HepG2 (cell line): Measurements from ENCODE around the gene VWCE. TPM values are rescaled to one million over a fixed set of nuclear protein-coding genes. Genes with fewer than 3 reads are reported as not detected.
A peak's percentile ranks its signal among the peaks of the same experiment; 100 is the strongest.

Source experiments
- ATF2 ChIP-seq: sonication (generic); formaldehyde crosslinking; IDR thresholded peaks from 2 replicates; pipeline ENCODE4 v1.4.0; 2020; ENCODE audit warnings: missing genetic modification reagents
- GATA4 ChIP-seq: sonication (generic); IDR thresholded peaks from 2 replicates; pipeline ENCODE4 v1.6.1; 2016; ENCODE audit warnings: antibody characterized with exemption, low read depth, borderline replicate concordance
- GFI1 ChIP-seq: sonication (generic); formaldehyde crosslinking; IDR thresholded peaks from 2 replicates; pipeline ENCODE4 v1.5.0; 2020; ENCODE audit warnings: missing genetic modification reagents, mild to moderate bottlenecking, borderline replicate concordance
- GTF3A ChIP-seq: sonication (generic); formaldehyde crosslinking; conservative IDR thresholded peaks from 2 replicates; pipeline ENCODE4 v1.4.0; 2020; ENCODE audit warnings: mild to moderate bottlenecking, missing genetic modification reagents
- KDM4B ChIP-seq: sonication (generic); formaldehyde crosslinking; IDR thresholded peaks from 2 replicates; pipeline ENCODE4 v1.4.0; 2020; ENCODE audit warnings: missing genetic modification reagents
- KLF11 ChIP-seq: IDR thresholded peaks from 2 replicates; pipeline ENCODE4 v1.6.1; 2016; ENCODE audit warnings: missing compliant biosample characterization
- MED1 ChIP-seq: sonication (generic); formaldehyde crosslinking; IDR thresholded peaks from 2 replicates; pipeline ENCODE4 v1.4.0; 2020; ENCODE audit warnings: missing genetic modification reagents
- MIER3 ChIP-seq: IDR thresholded peaks from 2 replicates; pipeline ENCODE4 v1.6.1; 2016; ENCODE audit warnings: missing compliant biosample characterization, borderline replicate concordance
- MLX ChIP-seq: IDR thresholded peaks from 2 replicates; pipeline ENCODE4 v1.6.1; 2016
- NR2F6 ChIP-seq, 2 experiments: IDR thresholded peaks; 2 replicates each; pipeline ENCODE4 v1.6.1; 2016; ENCODE audit warnings: antibody characterized with exemption in 1 of 2, mild to moderate bottlenecking in 1 of 2
- PAX8 ChIP-seq: sonication (generic); formaldehyde crosslinking; IDR thresholded peaks from 2 replicates; pipeline ENCODE4 v1.8.0; 2022; ENCODE audit warnings: mild to moderate bottlenecking, missing genetic modification reagents, borderline replicate concordance
- POGZ ChIP-seq: sonication (generic); formaldehyde crosslinking; IDR thresholded peaks from 2 replicates; pipeline ENCODE4 v1.4.0; 2020; ENCODE audit warnings: mild to moderate bottlenecking, missing genetic modification reagents
- SATB2 ChIP-seq: sonication (generic); formaldehyde crosslinking; IDR thresholded peaks from 2 replicates; pipeline ENCODE4 v1.5.0; 2020; ENCODE audit warnings: missing genetic modification reagents
- SRF ChIP-seq: IDR thresholded peaks from 2 replicates; pipeline ENCODE4 v1.6.1; 2011; ENCODE audit warnings: mild to moderate bottlenecking, low read depth, low read length, moderate library complexity
- TMF1 ChIP-seq: sonication (generic); formaldehyde crosslinking; IDR thresholded peaks from 2 replicates; pipeline ENCODE4 v1.8.1; 2022; ENCODE audit warnings: low read depth, missing genetic modification reagents
- ZBTB37 ChIP-seq: sonication (generic); formaldehyde crosslinking; IDR thresholded peaks from 2 replicates; pipeline ENCODE4 v1.4.0; 2020; ENCODE audit warnings: mild to moderate bottlenecking, missing genetic modification reagents
- ZFP36 ChIP-seq: fragments of 150-350 bp; IDR thresholded peaks from 2 replicates; pipeline ENCODE4 v1.6.1; 2018; ENCODE audit warnings: borderline replicate concordance, low read length, low read depth; ENCODE audit not compliant: partially characterized antibody
- ZNF678 ChIP-seq: sonication (generic); formaldehyde crosslinking; IDR thresholded peaks from 2 replicates; pipeline ENCODE4 v1.4.0; 2020; ENCODE audit warnings: mild to moderate bottlenecking, missing genetic modification reagents
- ZNF703 ChIP-seq: sonication (generic); formaldehyde crosslinking; IDR thresholded peaks from 2 replicates; pipeline ENCODE4 v1.5.1; 2020; ENCODE audit warnings: missing genetic modification reagents, mild to moderate bottlenecking, moderate library complexity, borderline replicate concordance
- ZNF737 ChIP-seq: sonication (generic); formaldehyde crosslinking; IDR thresholded peaks from 2 replicates; pipeline ENCODE4 v1.5.0; 2020; ENCODE audit warnings: missing genetic modification reagents, mild to moderate bottlenecking, borderline replicate concordance
- ZNF768 ChIP-seq: sonication (generic); formaldehyde crosslinking; IDR thresholded peaks from 2 replicates; pipeline ENCODE4 v1.4.0; 2020; ENCODE audit warnings: missing genetic modification reagents
- ZNF788 ChIP-seq: sonication (generic); formaldehyde crosslinking; IDR thresholded peaks from 2 replicates; pipeline ENCODE4 v1.5.0; 2020; ENCODE audit warnings: mild to moderate bottlenecking, missing genetic modification reagents, borderline replicate concordance
- polyA plus RNA-seq, 8 experiments: library from polyadenylated mRNA; depleted of rRNA in 3 of 8; stranded (reverse) in 7 of 8; unstranded in 1 of 8; fragments of >200 nt; fragmentation: Illumina TruSeq in 4 of 8; extraction: Trizol in 4 of 8; gene quantifications; 2 replicates each; pipeline versions ENCODE4 v1.2.1 to v1.2.3, GENCODE V29; 2011 to 2016; ENCODE audit warnings: low read depth in 4 of 8, missing spikeins in 1 of 8, mixed read lengths in 1 of 8; ENCODE audit not compliant: insufficient read depth in 1 of 8
- total RNA-seq, 5 experiments: library from RNA; depleted of rRNA; stranded (reverse); fragments of >200 nt; fragmentation: Illumina TruSeq; extraction: Trizol; gene quantifications; 2 replicates each; pipeline ENCODE4 v1.2.3, GENCODE V29; 2016; ENCODE audit warnings: low read depth in 1 of 5
- TF ChIP-seq, protein P1 (sequence below): sonication (generic); formaldehyde crosslinking; IDR thresholded peaks from 2 replicates; pipeline ENCODE4 v1.5.1; 2020; ENCODE audit warnings: mild to moderate bottlenecking, missing genetic modification reagents, moderate library complexity
- TF ChIP-seq, protein P2 (sequence below): sonication (generic); formaldehyde crosslinking; IDR thresholded peaks from 2 replicates; pipeline ENCODE4 v1.4.0; 2020; ENCODE audit warnings: low read depth, mild to moderate bottlenecking, missing genetic modification reagents
- TF ChIP-seq, protein P3 (sequence below): sonication (generic); formaldehyde crosslinking; IDR thresholded peaks from 2 replicates; pipeline ENCODE4 v1.4.0; 2020; ENCODE audit warnings: missing genetic modification reagents

The VWCE gene
- total and polyA plus RNA-seq, 2 of the 13 experiments (the other 11 are each of a cell fraction or from before 2014, with no cell fraction given): 27.6 to 58.3 TPM

DNA sequence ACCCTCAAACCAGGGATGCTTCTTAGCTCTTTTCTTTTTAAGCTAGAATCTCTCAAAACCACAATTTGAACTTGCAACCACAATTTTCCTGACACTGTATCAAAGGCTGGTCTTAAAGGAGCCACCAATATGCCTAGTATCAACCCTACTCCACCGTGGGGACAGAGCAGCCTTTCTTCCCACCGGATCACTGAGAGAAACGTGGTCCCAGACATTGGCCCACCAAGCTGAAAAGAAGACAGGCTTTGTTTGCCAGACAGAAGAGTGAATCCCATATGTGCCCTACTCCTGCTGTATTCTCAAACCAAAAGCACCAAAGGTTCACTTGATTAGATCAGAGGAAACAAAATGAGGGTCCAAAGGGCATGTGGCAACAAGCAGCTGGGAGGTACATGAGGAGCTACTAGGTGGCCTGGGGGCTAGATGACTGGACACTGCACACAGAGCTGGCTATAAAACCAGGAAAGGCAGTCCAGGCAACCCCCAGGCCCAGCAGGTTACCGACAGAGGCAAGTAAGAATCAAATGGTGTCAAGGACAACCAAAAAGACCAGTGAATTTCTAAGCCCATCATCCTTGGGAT is 3.6 kb upstream of the VWCE start (continued):
- TF ChIP-seq, protein P1, sequence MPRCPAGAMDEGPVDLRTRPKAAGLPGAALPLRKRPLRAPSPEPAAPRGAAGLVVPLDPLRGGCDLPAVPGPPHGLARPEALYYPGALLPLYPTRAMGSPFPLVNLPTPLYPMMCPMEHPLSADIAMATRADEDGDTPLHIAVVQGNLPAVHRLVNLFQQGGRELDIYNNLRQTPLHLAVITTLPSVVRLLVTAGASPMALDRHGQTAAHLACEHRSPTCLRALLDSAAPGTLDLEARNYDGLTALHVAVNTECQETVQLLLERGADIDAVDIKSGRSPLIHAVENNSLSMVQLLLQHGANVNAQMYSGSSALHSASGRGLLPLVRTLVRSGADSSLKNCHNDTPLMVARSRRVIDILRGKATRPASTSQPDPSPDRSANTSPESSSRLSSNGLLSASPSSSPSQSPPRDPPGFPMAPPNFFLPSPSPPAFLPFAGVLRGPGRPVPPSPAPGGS: no peak
- TF ChIP-seq NR2F6 (IDR thresholded peaks at IDR 0.05) (no peak), NR2F6 (CRISPR knock-in tag; IDR thresholded peaks at IDR 0.05) (peak; percentile 60), ZNF788 (CRISPR knock-in tag) (peak; percentile 68; the same call in 1 of the 2 replicates), ZNF737 (CRISPR knock-in tag) (no peak), ZBTB37 (CRISPR knock-in tag) (no peak), MLX (no peak), GATA4 (no peak), SATB2 (CRISPR knock-in tag) (no peak), ATF2 (CRISPR knock-in tag) (no peak), MIER3 (CRISPR knock-in tag) (peak; percentile 60; the same call in 1 of the 2 replicates), KLF11 (CRISPR knock-in tag) (no peak), TMF1 (CRISPR knock-in tag) (0 out of 2 replicates have a peak, but pooled peaks have one; percentile 33), GTF3A (no peak), MED1 (CRISPR knock-in tag) (peak; percentile 79), POGZ (CRISPR knock-in tag) (0 out of 2 replicates have a peak, but pooled peaks have one; percentile 20), ZFP36 (no peak), KDM4B (CRISPR knock-in tag) (no peak), ZNF678 (no peak), SRF (no peak), PAX8 (CRISPR knock-in tag) (no peak), ZNF703 (CRISPR knock-in tag) (no peak), ZNF768 (CRISPR knock-in tag) (no peak), GFI1 (no peak; the same call in 1 of the 2 replicates)
- TF ChIP-seq, protein P2, sequence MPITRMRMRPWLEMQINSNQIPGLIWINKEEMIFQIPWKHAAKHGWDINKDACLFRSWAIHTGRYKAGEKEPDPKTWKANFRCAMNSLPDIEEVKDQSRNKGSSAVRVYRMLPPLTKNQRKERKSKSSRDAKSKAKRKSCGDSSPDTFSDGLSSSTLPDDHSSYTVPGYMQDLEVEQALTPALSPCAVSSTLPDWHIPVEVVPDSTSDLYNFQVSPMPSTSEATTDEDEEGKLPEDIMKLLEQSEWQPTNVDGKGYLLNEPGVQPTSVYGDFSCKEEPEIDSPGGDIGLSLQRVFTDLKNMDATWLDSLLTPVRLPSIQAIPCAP: no peak
- TF ChIP-seq, protein P3, sequence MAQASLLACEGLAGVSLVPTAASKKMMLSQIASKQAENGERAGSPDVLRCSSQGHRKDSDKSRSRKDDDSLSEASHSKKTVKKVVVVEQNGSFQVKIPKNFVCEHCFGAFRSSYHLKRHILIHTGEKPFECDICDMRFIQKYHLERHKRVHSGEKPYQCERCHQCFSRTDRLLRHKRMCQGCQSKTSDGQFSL (CRISPR knock-in tag): no peak
